B cell (primary cell): Measurements from ENCODE around the gene CREB3L4.

Source experiments
- EZH2 ChIP-seq: IDR thresholded peaks from 2 replicates; pipeline ENCODE4 v1.6.1; 2012; ENCODE audit warnings: borderline replicate concordance, low read depth, mild to moderate bottlenecking, moderate library complexity, low read length; ENCODE audit not compliant: insufficient read depth, poor library complexity, severe bottlenecking
- TF ChIP-seq, protein P1 (sequence below): fragments of 200-600 bp; IDR thresholded peaks from one replicate; pipeline ENCODE4 v1.8.0; 2022; ENCODE audit warnings: antibody characterized with exemption, mild to moderate bottlenecking

GRCh38 chr1:153946622-153947241 is 21.0 kb upstream of the CREB3L4 start, which contains the start of gene DENND4B:
- TF ChIP-seq, protein P1, sequence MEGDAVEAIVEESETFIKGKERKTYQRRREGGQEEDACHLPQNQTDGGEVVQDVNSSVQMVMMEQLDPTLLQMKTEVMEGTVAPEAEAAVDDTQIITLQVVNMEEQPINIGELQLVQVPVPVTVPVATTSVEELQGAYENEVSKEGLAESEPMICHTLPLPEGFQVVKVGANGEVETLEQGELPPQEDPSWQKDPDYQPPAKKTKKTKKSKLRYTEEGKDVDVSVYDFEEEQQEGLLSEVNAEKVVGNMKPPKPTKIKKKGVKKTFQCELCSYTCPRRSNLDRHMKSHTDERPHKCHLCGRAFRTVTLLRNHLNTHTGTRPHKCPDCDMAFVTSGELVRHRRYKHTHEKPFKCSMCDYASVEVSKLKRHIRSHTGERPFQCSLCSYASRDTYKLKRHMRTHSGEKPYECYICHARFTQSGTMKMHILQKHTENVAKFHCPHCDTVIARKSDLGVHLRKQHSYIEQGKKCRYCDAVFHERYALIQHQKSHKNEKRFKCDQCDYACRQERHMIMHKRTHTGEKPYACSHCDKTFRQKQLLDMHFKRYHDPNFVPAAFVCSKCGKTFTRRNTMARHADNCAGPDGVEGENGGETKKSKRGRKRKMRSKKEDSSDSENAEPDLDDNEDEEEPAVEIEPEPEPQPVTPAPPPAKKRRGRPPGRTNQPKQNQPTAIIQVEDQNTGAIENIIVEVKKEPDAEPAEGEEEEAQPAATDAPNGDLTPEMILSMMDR = peak; percentile 87
- no peak for TF ChIP-seq EZH2
